Measurements from ENCODE around the gene KCNK18. TPM values are rescaled to one million over a fixed set of nuclear protein-coding genes. Genes with fewer than 3 reads are reported as not detected.

Gene KCNK18
- not detected in 2 replicates for total RNA-seq

DNA sequence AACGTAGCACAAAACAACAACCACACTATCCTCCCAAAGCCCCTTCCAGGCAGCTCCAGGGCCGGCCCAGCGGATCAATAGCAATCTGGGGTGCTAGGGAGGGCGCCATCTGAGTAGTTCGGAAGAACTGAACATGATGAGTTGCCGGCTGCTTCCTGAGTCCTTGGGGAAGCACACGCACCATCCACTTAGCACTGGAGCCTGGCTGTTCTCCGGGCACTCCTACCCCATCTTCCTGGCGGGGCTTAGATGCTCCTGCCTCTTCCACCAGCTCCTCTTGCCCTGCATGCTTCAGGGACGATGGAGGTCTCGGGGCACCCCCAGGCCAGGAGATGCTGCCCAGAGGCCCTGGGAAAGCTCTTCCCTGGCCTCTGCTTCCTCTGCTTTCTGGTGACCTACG, at the start of gene KCNK18:
KCNK18 (plus strand) TSS at position 301 of the 400 bp plus-strand sequence; CDS start at position 301, 0 bp downstream.
- DNase-seq (ENCODE audit: low read depth, low spot score) = no peak

DNA sequence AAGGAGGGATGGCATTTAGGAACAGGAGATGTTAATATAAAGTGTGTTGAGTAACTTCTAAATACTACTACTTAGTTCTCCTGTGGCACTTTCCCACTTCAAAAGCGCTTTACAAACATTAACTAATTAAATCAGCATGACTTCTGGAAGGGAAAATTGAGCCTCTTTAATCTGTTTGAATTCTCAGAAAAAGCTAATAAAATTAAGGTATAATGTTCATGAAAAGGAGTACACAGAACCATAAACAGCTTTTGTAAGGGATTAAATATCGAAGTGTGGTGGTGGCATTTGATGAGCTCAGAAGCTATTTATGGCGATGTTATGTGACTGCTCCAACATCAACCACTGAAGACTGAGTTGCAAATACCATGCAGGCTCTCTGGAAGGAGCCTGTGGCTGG, 49.0 kb upstream of the KCNK18 start:
- no peak for DNase-seq (ENCODE audit: low read depth, low spot score)

DNA sequence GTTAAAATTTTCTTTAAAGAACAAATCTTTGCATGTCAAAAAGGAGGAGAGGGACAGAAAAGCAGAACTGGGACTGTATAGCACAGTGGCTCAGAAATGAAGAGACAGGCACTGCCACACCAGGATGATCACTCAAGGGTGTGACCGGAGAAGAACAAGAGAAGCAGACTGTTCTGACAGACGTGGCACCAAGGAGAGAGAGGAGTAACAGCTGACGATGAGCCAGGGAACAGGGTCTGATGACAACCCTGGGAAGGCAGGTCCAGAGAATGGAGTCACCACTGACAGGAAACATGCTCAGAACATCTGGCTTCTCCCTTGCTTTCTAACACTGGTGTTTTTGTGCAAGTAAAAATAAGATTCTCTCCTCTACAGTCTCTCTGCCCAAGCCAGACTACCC, 44.6 kb upstream of the KCNK18 start:
- no peak for DNase-seq (ENCODE audit: low read depth, low spot score)

DNA sequence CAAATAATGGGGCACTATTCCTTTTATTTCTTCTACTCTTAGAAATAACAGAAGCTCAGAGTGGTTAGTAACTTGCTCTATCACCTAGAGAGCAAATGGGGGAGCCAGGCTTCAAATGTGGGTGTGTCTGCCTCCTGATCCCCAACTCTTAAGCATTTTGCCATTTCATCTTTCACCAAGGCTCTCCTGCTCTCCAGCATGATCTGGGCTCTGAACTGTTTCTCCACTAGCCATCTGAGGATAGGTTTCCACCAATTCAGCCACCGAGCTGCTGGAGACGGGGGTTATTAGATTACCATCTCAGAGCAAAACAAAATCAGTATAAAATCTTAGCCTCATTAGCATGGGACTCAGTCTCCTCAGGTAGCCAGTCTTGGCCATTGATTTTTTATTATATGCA, 39.0 kb upstream of the KCNK18 start:
- no peak for DNase-seq (ENCODE audit: low read depth, low spot score)

DNA sequence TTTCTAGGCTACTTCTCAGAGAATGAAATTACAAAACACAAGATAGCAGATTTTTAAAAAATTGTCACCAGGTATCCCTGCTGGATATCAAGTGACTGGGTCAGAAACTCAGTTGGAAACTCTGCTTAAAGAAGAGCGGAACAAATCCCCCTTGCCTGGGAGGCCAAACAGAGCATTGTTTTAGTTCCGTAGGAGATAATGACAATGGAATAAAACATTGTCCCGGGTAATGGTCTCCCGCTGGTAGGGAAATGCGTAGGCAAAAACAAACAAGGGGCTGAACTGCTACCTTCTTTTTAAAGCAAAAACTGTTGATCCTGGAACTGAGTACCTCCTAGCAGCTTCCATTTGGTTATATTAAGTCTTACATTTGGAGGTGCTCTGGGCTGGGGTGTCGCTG, 37.9 kb upstream of the KCNK18 start:
- no peak for DNase-seq (ENCODE audit: low read depth, low spot score)

DNA sequence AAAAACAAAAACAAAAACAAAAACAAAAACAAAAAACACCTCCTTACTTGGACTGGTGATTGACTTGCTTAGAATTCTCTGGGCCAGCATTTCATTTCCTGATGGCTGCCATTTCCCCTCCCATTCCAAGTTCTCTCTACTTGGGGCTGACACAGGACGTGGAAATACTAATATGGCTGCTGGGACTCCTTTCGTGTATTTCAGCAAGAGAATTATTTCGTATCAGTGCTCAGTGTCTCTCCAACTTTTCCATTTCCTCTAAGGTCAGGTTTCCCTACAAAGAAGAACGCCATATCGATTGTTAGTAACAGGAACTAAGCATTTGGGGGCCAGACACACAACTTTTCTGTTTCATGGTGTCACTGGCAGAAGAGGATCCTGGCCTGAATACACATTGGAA, 36.7 kb upstream of the KCNK18 start:
- no peak for DNase-seq (ENCODE audit: low read depth, low spot score)

DNA sequence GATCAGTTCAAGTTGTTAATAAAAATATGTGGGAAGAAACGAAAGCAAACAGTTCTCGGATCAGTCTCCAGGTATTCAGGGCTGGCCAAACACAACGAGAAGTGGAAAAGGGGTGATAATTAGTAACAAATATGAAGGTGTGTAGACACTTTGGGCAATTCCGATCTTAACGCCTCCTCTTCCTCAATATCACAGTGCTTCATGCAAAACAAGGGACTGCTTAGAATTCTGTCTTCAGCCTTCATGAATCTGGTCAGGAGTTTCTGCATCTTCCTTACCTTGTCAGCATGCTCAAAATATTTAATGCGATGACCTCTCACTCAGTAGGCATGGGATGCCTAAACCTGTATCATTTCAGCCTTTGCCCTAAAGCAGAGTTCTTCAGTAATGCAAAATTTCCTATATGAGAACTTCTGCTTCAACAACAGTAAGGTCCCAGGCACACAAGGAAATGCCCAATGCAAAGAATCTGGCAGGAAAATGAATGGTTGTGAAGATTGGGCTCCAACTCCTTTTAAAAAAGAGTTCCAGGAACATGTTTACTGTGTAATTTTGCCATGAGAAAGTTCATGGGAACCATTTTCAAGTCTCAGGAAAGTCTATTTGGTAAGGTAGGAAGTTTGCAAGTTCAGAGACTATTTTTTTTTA, 35.8 kb upstream of the KCNK18 start:
- DNase-seq (ENCODE audit: low read depth, low spot score) = no peak

DNA sequence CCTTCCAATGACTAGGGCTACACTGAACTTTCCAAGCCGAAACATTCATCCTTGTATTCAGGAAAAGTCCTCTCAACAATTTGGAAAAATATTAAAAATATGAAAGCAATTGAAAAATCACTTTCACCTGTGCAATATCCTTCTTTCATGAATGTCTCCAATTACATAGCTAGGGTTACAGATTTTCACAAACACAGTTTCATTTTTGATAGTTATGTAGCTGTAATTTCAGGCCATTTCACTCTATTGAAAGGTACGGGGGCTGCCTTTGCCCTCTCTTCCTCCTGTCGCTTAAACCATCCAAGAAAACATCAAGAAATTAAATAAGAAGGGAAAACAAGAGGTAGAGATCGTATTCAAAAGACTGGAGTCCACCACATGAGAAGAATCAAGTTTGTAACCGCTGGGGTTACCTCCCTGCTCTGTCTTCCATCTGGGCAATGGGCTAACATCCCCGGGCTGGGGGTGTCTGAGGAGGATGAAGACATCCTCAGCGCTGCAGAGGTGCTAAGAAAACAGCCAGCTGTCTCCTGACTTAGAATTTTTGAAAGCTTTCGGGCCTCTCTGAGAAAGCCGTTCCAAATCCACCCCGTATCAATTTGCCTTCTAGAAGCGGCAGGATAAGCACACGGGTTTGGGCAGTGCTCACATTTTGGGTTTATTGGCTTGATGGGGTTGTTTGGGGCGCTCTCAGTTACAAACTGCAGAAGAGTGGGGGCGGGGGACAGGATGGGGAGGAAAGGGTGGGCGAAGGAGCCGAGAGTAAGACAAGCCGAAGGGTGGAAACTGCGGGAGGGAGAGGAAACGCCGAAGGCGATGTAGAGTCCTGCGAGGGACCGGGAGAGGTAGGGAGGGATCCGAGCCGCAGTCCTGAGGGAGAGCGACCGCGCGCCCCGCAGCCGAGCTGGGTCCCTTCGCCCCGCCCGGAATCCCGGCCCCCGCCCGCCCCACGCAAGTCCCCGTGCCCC, 34.9 kb upstream of the KCNK18 start:
- no peak for DNase-seq (ENCODE audit: low read depth, low spot score)

DNA sequence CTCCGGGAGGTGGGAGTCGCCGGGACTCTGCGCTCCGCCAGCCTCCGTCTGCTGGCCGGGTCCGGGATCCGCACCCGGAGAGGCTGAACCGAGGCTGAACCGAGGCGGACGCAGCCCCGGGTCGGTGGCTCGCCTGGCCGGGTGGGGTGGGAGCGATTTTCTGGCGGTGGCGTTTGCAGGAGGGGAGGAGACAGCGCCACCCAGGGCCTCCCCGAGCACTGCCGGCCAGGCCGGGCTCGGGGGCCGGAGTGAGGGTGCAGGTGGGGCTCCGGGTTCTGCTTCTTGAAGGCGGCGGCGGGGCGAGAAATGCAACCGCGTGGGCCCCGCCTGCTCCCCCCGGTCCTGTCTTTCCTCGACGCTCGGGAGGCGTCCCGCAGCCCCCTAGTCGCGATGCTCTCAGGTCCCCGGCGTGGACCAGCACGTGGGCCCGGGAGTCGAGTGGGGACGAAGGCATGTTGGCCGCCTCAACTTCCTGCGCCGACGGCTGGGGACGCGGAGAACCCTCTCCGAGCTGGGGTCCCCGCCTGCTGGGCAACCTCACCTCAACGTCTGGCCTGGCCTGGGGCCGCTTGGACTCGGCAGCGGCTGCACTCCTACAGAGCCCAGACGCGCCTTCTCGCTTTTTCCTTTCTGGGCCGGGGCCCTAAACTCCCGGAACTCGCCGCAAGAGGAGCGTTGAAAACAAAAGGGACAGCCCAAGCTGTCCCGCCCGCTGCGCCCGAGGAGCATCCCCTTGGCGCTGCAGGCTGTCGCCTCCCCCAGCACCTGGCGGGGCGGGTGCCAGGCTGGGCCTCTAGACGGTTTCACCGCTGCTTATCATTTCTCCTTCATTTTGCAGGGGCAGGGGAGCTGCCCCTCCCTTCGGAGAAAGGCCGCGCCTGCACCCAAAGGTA, 34.0 kb upstream of the KCNK18 start:
- no peak for DNase-seq (ENCODE audit: low read depth, low spot score)

DNA sequence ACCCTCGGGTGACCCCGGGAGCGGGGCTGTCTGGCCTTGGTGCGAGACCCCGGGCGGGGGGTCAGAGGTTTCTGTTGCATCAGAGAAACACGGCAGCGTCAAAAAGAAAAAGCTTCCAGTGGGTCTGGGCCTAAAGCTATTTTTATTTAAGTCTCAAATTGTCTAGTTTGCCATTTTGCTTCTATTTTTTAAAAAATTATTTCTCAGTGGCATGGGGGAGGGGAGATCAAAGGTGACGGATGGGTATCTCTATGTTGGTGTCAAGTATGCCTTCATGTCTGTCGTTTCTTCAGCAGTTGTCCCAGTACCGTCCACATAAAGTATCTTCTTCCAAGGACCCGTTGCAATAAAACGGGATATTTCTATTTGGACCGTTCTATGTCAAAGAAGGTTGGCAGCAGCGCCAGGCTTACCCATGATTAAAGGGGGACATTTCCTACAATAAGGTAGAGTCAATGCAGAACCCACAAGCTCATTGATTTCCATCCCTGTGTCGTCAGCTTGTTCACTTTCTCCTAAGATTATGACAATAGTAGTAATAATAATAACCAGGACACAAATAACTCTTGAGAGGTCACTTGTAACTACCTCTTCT, 33.2 kb upstream of the KCNK18 start:
- DNase-seq (ENCODE audit: low read depth, low spot score) = no peak

DNA sequence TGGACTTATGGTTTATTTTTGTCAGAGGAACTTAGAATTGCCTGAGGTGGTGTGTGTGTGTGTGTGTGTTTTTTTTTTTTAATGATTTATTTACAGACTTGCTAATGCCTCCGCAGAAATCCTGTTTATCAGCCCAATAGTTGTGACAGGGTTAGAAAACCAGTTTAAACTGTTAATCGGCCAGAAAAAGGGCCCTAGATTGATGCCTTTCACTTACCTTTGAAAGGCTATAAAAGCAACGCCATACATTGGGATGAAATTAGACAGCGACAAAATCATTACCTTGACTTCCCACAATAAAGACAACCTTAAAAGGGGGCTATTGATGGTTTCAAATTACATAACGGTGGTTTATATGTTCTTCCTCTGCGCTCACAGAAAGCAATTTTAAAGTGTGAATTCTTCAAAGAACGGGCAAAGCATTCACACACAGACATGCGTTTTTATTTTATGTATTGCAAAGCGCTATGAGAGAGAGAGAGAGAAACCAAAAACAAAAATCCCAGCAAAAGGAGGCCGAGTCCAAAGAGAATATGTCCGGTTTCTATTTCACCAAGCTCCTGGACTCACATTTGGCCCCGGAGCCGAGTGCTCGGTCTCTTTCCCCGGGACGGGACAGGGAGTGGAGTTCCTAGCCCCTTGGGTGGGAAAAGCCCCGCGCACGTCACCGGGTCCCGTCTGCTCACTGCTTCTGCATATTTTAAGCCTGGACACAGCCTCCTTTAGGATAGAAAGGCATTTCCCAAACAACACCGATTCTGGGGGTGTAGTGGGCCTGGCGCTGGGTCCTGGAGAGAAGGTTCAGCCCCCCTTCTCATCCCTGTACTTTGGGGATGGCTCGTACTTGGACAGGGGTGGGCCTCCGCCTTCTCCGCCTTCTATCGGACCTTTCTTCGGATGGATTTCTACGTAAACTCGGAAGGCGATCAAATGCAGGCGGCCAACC, 32.4 kb upstream of the KCNK18 start:
- DNase-seq (ENCODE audit: low read depth, low spot score) = no peak

DNA sequence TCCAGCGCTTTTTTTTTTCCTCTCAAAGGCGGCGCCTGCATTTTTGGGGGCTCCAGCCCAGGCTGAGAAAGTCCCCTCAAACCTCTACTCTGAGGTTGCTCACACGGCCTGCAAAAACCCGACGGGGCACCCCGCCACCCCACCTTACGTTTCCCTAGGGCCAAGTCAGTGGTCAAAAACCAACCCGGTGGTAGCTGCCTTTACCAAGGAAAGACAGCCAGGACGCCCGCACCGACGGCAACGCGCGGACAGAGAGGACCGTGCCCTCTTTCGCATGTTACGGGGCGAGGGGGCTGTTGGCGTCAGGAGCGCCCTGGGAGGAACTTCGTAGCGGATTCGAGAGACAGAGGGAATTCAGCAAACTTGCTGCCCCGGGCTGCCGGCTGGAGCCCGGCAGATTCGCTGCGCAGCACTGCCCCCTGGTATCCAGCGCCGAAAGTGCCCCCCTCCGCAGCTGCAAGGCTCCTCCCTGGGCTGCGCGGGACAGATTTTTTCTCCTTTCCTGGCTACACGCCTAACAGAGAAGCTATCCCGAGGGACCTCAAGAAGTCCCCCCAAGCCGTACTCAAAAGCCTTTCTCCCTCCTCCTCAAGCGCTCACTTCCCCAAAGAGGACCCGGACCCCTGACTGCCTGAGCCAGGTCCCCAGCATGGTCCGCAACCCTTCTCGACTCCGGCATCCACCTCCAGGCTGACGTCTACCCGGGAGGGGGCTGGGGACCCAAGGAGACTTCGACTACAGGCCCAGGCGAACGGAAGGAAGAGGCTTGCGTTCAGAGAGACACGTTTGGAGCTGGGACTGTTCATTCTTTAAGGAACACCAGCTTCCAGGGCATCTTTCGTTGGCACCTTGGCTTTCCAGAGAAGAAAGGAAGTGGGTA, 31.5 kb upstream of the KCNK18 start:
- DNase-seq (ENCODE audit: low read depth, low spot score) = no peak

DNA sequence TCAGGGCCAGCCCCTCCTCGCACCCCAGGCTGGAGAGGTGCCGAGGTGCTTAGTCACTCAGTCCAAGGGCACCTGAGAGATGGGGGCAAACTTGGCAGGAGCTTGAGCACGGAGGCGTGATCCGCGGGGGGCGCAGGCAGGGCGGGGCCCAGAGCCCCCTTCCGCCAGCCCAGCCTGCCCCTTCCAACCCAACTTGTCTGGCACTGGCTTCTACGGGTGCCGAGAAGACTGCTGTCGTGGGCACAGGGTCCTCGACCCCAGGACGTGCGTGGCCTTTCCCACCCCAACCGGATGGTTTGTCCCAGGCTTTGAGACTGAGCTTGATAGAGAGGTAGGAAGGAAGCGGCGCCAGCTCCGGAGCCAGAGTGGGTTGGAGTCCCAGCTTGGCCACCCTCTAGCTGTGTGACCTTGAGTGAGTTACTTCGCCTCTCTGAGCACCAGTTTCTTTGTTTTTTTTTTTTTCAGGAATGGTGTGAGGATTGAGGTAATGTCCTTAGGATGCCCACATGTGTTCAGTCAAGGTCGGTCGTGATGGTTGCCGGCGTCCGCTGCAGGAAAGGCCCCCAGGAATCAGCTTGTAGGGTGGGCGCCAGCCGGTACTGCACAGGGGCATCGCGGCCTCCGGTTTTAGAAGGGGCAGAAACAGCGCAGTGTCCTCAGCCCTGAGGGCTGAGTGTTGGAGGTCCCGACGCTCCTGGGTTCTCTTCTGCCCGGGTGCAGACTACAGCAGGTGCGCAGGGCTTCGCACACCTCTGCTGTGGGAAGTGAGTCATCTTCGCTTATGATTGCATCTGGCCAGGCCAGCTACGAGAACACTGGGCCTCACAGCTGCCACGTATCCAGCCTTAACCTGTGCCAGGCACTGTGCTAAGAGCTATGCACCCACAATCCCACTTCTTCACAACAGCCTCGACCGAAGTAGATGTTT, 30.6 kb upstream of the KCNK18 start:
- no peak for DNase-seq (ENCODE audit: low read depth, low spot score)

DNA sequence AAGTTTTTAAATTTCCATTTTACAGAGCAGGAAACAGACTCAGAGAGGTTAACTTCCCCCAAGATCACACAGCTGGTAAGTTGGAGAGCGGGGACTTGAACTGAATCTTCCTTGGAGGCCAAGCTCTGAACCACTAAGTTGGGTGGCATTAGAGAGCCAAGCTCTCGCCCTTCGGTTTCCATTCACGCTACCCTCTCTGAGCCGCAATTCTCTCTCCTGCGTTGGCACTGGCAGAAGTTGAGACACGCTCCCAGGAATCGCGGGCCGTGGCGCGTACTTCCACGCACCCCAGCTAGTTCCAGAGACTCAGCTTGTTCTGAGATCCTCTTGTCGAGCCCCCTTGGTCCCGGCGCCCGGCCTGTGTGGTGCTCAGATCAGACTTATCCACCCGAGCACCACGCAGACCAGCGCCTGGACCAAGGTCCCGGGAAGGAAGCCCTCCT, 29.9 kb upstream of the KCNK18 start:
- DNase-seq (ENCODE audit: low read depth, low spot score) = no peak

DNA sequence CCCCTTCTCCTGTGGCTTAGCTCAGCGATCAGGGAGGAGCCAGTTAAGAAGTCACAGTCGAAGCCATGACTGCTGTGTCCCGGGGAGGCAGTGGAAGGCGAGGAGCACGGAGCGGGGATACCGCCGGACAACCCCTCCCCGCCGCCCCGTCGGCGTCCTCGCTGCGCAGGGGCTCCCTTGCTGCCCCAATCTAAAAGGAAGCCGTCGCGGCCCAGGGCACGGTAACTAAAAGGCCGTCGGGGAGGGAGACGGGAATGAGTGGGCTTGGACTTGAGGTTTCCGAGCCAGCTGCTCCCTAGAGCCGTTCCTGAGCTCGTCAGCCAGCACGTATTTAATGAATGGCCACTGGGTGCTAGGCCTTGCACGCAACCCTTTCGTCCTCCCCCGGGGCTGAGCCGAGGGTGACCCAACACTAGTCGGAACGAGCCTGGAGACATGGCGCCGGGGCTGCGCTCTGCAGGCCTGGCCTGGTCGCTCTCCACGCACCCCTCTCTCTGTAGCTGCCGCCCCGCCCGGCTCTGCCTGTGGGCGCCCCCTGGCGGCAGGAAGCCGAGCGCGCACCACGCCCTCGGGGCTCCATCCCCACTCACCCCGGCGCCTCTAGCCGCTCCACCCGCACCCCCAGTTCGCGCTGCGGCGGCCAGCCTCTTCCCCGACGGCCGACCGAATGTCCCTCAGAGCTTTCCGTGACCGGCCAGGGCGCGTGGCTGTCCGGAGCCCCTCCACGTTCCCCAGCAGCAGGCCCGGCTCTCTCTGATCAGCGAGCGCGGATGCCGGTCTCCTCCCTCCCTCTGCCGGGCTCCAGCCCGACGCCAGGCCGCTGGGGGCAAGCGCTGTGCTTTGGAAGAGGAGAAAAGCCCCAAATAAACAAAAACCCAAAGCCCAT, 29.3 kb upstream of the KCNK18 start:
- DNase-seq (ENCODE audit: low read depth, low spot score) = no peak

DNA sequence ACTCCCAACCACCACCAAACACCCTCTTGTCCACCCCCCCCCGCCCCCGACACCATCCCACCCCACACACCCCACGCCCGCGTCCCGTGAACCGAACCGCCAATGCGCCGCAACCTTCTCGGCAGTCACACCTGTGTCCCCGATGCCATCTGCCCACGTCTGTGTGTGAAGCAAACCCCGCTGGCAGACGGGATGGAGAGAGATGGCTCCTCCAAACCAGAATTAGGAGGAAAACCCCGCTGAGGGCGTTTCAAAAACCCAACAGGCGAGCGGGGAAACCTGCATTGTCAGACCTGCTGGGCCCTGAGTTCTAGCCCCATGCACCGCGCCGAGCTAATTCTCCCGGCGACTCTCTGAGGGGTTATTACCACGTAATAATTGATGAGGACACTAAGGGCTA, 28.6 kb upstream of the KCNK18 start:
- no peak for DNase-seq (ENCODE audit: low read depth, low spot score)

DNA sequence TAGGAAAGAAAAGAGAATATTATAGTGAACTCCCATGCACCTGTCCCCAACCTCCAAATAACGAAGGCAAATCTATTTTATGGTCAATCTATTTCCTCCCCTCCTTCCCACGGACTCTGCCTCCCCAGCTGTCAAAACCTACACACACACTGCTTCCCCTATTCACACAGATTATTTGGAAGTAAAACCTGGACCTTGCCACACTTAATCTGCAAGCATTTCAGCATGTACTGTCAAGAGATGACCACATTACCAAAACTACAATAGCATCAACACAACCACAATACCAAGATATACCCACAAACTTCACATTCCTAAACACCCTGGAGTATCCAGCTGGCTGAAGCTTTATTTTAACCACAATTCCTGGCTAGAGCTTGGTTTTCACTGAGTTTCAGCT, 27.8 kb upstream of the KCNK18 start:
- no peak for DNase-seq (ENCODE audit: low read depth, low spot score)
